COR-L47 (cell line): ENCODE results near the gene PRXL2B.
"Not testable (repeated sequence)": the region's sequence is repeated elsewhere in the genome, so short reads cannot be mapped to it uniquely, and the experiment has no call there.

Experiments
- DNase-seq: peaks from one replicate; lab custom pipeline; 2025; lab: John Stamatoyannopoulos, UW

The PRXL2B gene

GRCh38 chr1:2614145-2614544 lies 27.6 kb downstream of the PRXL2B start:
- no peak for DNase-seq

GRCh38 chr1:2617971-2618470 lies 31.4 kb downstream of the PRXL2B start:
- no peak for DNase-seq

- no peak for DNase-seq
These were observed 37.2 kb downstream of the PRXL2B start for GRCh38 chr1:2623571-2624337.

GRCh38 chr1:2624735-2625300 lies 38.2 kb downstream of the PRXL2B start:
- DNase-seq = no peak

GRCh38 chr1:2625311-2625710 lies 38.7 kb downstream of the PRXL2B start:
- DNase-seq = no peak

GRCh38 chr1:2625748-2626147 lies 39.2 kb downstream of the PRXL2B start:
- DNase-seq = not testable (repeated sequence)

- DNase-seq = no peak
These were observed 41.2 kb downstream of the PRXL2B start for GRCh38 chr1:2627746-2628145.

GRCh38 chr1:2628191-2628932 lies 41.8 kb downstream of the PRXL2B start:
- DNase-seq = no peak

- no peak for DNase-seq
These were observed 42.5 kb downstream of the PRXL2B start for GRCh38 chr1:2628933-2629626.

- DNase-seq = no peak
These were observed 43.3 kb downstream of the PRXL2B start for GRCh38 chr1:2629627-2630497.

GRCh38 chr1:2630498-2631135 lies 44.0 kb downstream of the PRXL2B start:
- DNase-seq = no peak

- no peak for DNase-seq
These were observed 44.8 kb downstream of the PRXL2B start for GRCh38 chr1:2631136-2632050.

GRCh38 chr1:2632051-2632430 lies 45.5 kb downstream of the PRXL2B start:
- DNase-seq = no peak

- DNase-seq = no peak
These were observed 46.2 kb downstream of the PRXL2B start, which contains the start of gene MMEL1 for GRCh38 chr1:2632561-2633361. TSS of gene MMEL1 (minus strand) at chr1:2633016. CDS start at chr1:2629484, 3,532 bp downstream.

- no peak for DNase-seq
These were observed 46.9 kb downstream of the PRXL2B start for GRCh38 chr1:2633366-2633935.

- DNase-seq = no peak
These were observed 47.4 kb downstream of the PRXL2B start for GRCh38 chr1:2633936-2634491.

GRCh38 chr1:2635361-2636010 lies 48.9 kb downstream of the PRXL2B start:
- DNase-seq = no peak

- no peak for DNase-seq
These were observed 50.2 kb downstream of the PRXL2B start for GRCh38 chr1:2636733-2637132.
